Measurements from ENCODE around the gene TXNDC5.

TXNDC5 gene

DNA sequence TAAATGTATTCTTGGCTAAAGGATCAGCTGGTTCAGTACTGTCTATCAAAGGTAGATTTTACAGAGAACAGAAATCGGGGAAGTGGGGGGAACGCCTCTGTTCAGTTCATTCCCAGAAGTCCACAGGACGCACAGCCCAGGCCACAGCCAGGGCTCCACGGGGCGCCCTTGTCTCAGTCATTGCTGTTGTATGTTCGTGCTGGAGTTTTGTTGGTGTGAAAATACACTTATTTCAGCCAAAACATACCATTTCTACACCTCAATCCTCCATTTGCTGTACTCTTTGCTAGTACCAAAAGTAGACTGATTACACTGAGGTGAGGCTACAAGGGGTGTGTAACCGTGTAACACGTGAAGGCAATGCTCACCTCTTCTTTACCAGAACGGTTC, 29.9 kb downstream of the TXNDC5 start:
- H3K27ac ChIP-seq (ENCODE audit: low read length): peak overlapping the region; percentile 100; the same call in 1 of the 2 replicates
- H3K79me2 ChIP-seq (ENCODE audit: low read length): peaks cover 12% of the 10 kb centered on the region; the same call in 1 of the 2 replicates
- H3K36me3 ChIP-seq (replicated peaks; ENCODE audit: insufficient read depth, low read length): peaks cover 44% of the 10 kb centered on the region
- H3K9me2 ChIP-seq (replicated peaks; ENCODE audit: insufficient read depth, low read length): no peaks in the 10 kb centered on the region
- H2AFZ ChIP-seq (ENCODE audit: low read length): no peak overlapping the region
- H3F3A ChIP-seq (ENCODE audit: insufficient read depth, low read length): peaks cover 100% of the 10 kb centered on the region
- TF ChIP-seq EZH2 (optimal IDR thresholded peaks at IDR 0.05; ENCODE audit: low read depth, low read length) (no peak), EZH2phosphoT487 (IDR thresholded peaks at IDR 0.05; ENCODE audit: low read length) (no peak)
- TF ChIP-seq, protein P1, sequence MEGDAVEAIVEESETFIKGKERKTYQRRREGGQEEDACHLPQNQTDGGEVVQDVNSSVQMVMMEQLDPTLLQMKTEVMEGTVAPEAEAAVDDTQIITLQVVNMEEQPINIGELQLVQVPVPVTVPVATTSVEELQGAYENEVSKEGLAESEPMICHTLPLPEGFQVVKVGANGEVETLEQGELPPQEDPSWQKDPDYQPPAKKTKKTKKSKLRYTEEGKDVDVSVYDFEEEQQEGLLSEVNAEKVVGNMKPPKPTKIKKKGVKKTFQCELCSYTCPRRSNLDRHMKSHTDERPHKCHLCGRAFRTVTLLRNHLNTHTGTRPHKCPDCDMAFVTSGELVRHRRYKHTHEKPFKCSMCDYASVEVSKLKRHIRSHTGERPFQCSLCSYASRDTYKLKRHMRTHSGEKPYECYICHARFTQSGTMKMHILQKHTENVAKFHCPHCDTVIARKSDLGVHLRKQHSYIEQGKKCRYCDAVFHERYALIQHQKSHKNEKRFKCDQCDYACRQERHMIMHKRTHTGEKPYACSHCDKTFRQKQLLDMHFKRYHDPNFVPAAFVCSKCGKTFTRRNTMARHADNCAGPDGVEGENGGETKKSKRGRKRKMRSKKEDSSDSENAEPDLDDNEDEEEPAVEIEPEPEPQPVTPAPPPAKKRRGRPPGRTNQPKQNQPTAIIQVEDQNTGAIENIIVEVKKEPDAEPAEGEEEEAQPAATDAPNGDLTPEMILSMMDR (IDR thresholded peaks at IDR 0.05; ENCODE audit: low read length): no peak
- peaks cover 66% of the 10 kb centered on the region for H4K20me1 ChIP-seq (ENCODE audit: insufficient read depth, low read length)
- H3K9ac ChIP-seq (ENCODE audit: low read length): no peak overlapping the region
- no peak overlapping the region for H3K4me3 ChIP-seq (ENCODE audit: low read length)
- DNase-seq: no peak
- H3K4me2 ChIP-seq (ENCODE audit: low read depth, low read length): no peak overlapping the region
- no peaks in the 10 kb centered on the region for H3K27me3 ChIP-seq (replicated peaks; ENCODE audit: insufficient read depth, low read length)
- no peaks in the 10 kb centered on the region for H3K4me1 ChIP-seq (ENCODE audit: low read length)
- H3K9me3 ChIP-seq (replicated peaks; ENCODE audit: insufficient read depth, low read length): no peaks in the 10 kb centered on the region

DNA sequence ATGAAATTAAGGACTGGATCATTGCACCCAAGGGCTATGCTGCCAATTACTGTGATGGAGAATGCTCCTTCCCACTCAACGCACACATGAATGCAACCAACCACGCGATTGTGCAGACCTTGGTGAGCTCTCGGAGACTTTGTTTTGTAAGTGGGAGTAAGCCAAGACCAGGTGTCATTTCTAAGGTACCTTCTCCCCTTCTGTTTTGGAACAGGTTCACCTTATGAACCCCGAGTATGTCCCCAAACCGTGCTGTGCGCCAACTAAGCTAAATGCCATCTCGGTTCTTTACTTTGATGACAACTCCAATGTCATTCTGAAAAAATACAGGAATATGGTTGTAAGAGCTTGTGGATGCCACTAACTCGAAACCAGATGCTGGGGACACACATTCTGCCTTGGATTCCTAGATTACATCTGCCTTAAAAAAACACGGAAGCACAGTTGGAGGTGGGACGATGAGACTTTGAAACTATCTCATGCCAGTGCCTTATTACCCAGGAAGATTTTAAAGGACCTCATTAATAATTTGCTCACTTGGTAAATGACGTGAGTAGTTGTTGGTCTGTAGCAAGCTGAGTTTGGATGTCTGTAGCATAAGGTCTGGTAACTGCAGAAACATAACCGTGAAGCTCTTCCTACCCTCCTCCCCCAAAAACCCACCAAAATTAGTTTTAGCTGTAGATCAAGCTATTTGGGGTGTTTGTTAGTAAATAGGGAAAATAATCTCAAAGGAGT, 30.4 kb downstream of the TXNDC5 start:
- Histone ChIP-seq H3K4me1 (ENCODE audit: low read length) (no peaks in the 10 kb centered on the region), H4K20me1 (ENCODE audit: insufficient read depth, low read length) (peaks cover 61% of the 10 kb centered on the region), H3K9ac (ENCODE audit: low read length) (no peak overlapping the region), H2AFZ (ENCODE audit: low read length) (no peak overlapping the region), H3K4me2 (ENCODE audit: low read depth, low read length) (no peak overlapping the region), H3K27ac (ENCODE audit: low read length) (peak overlapping the region; percentile 100; the same call in 1 of the 2 replicates), H3F3A (ENCODE audit: insufficient read depth, low read length) (peaks cover 100% of the 10 kb centered on the region), H3K27me3 (replicated peaks; ENCODE audit: insufficient read depth, low read length) (no peaks in the 10 kb centered on the region), H3K79me2 (ENCODE audit: low read length) (peaks cover 7% of the 10 kb centered on the region; the same call in 1 of the 2 replicates), H3K4me3 (ENCODE audit: low read length) (no peak overlapping the region), H3K36me3 (replicated peaks; ENCODE audit: insufficient read depth, low read length) (peaks cover 38% of the 10 kb centered on the region), H3K9me2 (replicated peaks; ENCODE audit: insufficient read depth, low read length) (no peaks in the 10 kb centered on the region), H3K9me3 (replicated peaks; ENCODE audit: insufficient read depth, low read length) (no peaks in the 10 kb centered on the region)
- peak; percentile 36 for DNase-seq
- TF ChIP-seq, protein P1 (IDR thresholded peaks at IDR 0.05; ENCODE audit: low read length): no peak
- TF ChIP-seq EZH2 (optimal IDR thresholded peaks at IDR 0.05; ENCODE audit: low read depth, low read length): no peak
- TF ChIP-seq EZH2phosphoT487 (IDR thresholded peaks at IDR 0.05; ENCODE audit: low read length): no peak

DNA sequence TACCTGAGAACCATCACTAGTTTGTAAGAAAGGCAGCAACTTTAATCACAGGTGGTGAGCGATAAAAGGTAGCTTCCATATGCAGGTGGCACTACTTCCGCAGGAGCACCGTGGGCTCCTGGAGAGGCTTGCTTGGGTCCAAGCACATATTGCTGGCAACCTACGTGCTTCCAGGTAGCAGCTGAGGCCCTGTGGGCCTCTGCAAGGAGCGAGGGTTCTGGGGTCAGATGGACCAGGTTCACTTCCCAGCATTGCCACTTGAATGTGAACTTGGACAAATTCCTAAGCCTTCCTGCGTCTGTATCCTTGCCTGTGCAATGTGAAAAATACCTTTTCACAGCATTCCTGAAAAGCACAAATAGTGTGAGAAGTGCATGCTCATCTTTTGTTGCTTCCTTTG, 31.0 kb downstream of the TXNDC5 start:
- DNase-seq: no peak
- Histone ChIP-seq H3K9me2 (replicated peaks; ENCODE audit: insufficient read depth, low read length) (no peaks in the 10 kb centered on the region), H3K9ac (ENCODE audit: low read length) (no peak overlapping the region), H3K27me3 (replicated peaks; ENCODE audit: insufficient read depth, low read length) (no peaks in the 10 kb centered on the region), H3K9me3 (replicated peaks; ENCODE audit: insufficient read depth, low read length) (no peaks in the 10 kb centered on the region), H3K36me3 (replicated peaks; ENCODE audit: insufficient read depth, low read length) (peaks cover 32% of the 10 kb centered on the region), H4K20me1 (ENCODE audit: insufficient read depth, low read length) (peaks cover 55% of the 10 kb centered on the region), H3K4me2 (ENCODE audit: low read depth, low read length) (no peak overlapping the region), H2AFZ (ENCODE audit: low read length) (no peak overlapping the region), H3K27ac (ENCODE audit: low read length) (peak overlapping the region; percentile 100; the same call in 1 of the 2 replicates), H3K79me2 (ENCODE audit: low read length) (peaks cover 1% of the 10 kb centered on the region; the same call in 1 of the 2 replicates), H3K4me1 (ENCODE audit: low read length) (no peaks in the 10 kb centered on the region), H3F3A (ENCODE audit: insufficient read depth, low read length) (peaks cover 94% of the 10 kb centered on the region), H3K4me3 (ENCODE audit: low read length) (no peak overlapping the region)
- TF ChIP-seq, protein P1 (IDR thresholded peaks at IDR 0.05; ENCODE audit: low read length): no peak
- no peak for TF ChIP-seq EZH2phosphoT487 (IDR thresholded peaks at IDR 0.05; ENCODE audit: low read length)
- TF ChIP-seq EZH2 (optimal IDR thresholded peaks at IDR 0.05; ENCODE audit: low read depth, low read length): no peak

All from MM.1S (cell line).